WI38 (cell line): ENCODE results near the gene KCNJ13.

ENCODE experiments used
- H3K4me3 ChIP-seq: 2 replicates; pipeline ENCODE4 v1.5.1; 2011; ENCODE audit warnings: low read depth, mild to moderate bottlenecking, control low read depth, low read length
- TF ChIP-seq, protein P1 (sequence below): IDR thresholded peaks from 2 replicates; pipeline ENCODE4 v1.5.1; 2012; ENCODE audit warnings: low read depth, mild to moderate bottlenecking, control low read depth, low read length

The KCNJ13 gene

DNA sequence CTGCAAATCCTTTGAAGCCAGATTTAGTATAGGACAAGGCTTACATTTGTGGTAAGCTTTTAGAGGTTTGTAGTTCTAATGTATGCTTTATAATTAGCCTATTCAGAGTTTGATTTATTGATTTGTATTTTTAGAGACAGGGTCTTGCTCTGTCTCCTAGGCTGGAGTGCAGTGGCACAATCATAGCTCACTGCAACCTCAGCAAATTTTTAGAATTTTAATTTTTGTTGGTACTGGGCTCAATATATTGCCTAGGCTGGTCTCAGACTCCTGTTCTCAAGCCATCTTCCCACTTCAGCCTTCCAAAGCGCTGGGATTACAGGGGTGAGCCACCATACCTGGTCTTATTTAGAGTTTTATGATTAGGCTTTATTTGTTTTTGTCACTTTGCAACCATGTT lies 4.5 kb downstream of the KCNJ13 start:
- H3K4me3 ChIP-seq = no peak overlapping the region
- TF ChIP-seq, protein P1, sequence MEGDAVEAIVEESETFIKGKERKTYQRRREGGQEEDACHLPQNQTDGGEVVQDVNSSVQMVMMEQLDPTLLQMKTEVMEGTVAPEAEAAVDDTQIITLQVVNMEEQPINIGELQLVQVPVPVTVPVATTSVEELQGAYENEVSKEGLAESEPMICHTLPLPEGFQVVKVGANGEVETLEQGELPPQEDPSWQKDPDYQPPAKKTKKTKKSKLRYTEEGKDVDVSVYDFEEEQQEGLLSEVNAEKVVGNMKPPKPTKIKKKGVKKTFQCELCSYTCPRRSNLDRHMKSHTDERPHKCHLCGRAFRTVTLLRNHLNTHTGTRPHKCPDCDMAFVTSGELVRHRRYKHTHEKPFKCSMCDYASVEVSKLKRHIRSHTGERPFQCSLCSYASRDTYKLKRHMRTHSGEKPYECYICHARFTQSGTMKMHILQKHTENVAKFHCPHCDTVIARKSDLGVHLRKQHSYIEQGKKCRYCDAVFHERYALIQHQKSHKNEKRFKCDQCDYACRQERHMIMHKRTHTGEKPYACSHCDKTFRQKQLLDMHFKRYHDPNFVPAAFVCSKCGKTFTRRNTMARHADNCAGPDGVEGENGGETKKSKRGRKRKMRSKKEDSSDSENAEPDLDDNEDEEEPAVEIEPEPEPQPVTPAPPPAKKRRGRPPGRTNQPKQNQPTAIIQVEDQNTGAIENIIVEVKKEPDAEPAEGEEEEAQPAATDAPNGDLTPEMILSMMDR = no peak

DNA sequence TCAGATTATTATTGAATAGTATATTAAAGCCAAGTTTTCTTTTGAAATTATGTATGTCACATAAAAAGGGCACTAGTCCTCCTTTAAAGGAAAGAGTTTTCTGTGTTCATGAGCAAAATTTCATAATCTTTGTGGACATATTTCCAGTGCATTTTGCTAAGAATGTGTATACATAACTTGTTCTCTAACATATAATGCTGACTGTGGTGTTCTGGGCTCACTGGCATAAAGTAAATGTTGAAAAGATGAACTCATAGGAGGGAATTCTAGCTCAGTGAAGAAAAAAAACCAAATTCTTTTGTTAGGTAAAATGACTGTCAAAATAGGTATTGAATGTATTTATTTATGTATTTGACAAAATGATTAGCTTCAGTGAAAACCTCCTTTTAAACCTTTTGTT lies 6.2 kb downstream of the KCNJ13 start:
- H3K4me3 ChIP-seq = no peak overlapping the region
- TF ChIP-seq, protein P1 = no peak

DNA sequence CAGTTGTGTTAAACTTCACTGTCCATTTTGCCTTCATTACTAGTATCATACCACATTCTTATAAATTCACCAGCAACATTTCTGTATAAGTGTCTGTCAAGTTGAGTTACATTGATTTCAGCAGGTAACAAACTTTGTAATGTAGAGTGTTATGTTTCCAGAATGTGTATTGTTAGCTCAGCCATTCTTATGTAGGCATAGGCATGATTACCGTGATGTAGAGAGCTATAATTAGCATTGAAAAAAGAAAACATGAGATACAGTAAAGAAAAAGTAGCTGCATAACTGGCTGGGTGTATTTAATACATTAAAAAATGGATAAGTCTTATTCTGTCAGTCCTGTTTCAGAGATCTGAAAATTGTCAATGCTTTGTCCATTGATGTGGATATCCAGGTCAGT lies 8.5 kb downstream of the KCNJ13 start:
- H3K4me3 ChIP-seq = no peak overlapping the region
- TF ChIP-seq, protein P1 = no peak

DNA sequence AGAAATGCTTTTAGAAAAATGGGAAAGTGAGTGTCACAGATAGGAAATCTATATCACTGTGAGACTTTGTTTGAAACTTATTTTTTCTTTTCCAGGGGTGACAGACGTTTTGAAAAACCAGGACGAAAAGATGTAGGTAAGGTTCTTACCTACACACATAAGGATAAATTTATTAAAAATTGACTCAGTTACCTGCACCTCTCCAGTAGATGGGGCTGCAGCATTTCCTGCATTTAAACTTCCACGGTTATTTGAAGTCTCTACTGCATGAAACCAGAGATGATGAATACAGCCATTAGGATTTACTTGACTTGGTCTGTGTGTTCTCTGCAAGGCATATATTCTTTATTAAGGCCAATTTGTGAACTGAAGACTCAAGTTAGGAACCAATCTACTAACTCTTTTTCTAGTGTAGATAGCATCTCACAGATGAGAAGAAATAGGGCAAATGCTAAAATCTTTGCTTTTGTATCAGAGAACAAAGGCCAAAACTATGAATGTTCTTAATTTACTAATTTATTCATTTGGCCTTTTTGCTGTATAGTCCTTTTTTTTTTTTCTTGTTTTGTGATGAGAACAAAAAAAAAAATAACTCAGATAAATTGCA lies 15.0 kb downstream of the KCNJ13 start:
- no peak overlapping the region for H3K4me3 ChIP-seq
- TF ChIP-seq, protein P1 = peak; percentile 26; the same call in 1 of the 2 replicates

DNA sequence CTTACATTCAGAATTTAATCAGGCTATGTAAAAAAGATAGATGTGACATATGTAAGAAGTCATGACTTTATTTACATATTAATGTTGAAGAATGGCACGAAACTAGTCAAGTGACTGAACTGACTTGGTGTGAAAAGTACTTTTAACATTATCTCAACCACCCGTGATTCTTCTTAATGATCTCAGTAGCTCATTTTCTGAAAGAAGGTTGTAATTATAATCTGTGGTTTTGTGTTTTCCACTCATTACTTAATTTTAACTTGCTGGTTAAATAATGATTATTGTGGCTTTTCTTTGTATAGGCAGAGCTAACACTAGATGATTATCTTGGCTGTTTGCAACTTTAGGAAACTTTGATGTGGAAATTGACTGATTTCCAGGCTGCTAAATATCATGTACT lies 18.5 kb downstream of the KCNJ13 start:
- no peak overlapping the region for H3K4me3 ChIP-seq
- TF ChIP-seq, protein P1 = no peak

DNA sequence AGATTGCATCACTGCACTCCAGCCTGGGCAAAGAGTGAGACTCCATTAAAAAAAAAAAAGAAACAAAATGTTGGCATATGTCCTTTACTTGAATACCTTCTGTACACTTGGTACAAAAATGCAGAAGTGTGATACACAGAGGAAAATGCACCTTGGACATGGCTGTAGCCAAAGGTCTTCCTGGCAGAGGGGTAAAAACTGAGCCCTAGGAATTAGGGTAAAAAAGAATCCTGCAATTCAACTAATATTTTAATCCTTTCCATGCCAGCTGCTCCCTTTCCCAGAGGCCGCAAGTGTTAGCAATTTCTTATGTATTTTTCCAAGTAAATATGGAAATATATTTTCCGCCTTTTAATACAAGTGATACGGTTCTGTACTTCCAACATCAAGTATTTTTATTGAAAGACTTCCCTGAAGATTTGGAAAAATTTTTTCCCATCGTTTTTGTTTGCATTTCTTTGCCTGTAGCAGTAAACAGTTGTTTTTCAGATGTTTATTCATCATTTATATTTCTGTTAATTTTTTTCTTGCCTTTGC lies 26.2 kb downstream of the KCNJ13 start:
- TF ChIP-seq, protein P1 = no peak
- no peak overlapping the region for H3K4me3 ChIP-seq

DNA sequence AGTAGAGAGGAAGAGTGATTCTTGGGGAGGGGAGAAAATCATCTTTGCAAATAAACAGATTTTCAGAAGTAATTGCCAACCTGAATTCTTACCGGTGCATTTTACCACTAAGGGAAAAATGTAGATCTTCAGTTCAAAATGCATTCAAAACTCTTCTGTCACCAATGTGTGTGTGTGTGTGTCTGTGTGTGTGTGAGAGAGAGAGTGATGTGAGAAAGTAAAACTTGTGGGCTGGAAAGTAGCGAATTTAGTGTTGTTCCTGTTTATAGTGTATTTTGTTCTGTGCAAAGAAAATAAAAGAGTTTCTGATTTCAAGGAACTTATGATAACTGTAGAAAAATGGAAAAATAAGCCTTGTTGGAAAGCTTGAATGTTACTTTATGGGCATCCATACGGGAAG lies 27.0 kb downstream of the KCNJ13 start:
- TF ChIP-seq, protein P1 = no peak
- no peak overlapping the region for H3K4me3 ChIP-seq
